Measurements from ENCODE around the gene TLNRD1.

DNA sequence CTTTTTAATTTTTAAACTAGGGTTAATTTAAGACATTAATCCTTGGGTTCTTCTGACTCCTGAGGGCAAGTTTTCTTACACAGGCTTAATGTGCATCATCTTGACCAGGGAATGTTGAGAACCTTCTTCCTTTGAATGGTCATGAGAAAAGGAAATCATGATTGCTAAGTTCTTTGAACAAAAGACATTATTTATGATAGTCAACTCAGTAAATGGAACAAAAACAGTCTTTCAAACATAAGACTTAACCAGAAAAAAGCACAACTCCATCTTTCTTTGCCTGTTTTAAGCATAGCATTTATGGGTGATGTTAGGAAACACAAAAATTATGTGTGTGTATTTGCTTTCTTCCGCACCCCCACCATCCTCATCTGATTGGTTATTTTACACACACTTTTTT is 5.4 kb downstream of the TLNRD1 start:
- no peak for TF ChIP-seq GATA3 (IDR thresholded peaks at IDR 0.05; ENCODE audit: low read depth, low read length)
- no peak for TF ChIP-seq GATA2 (IDR thresholded peaks at IDR 0.05; ENCODE audit: low read depth, low read length)

All from SH-SY5Y (cell line).